Transverse colon (tissue), 4 donors: ENCODE results near the gene RGS9BP. TPM values are rescaled to one million over a fixed set of nuclear protein-coding genes. Genes with fewer than 3 reads are reported as not detected.

Experiments used
- DNase-seq: peaks from one replicate; pipeline ENCODE4 v3.0.0-alpha.2; 2019
- H3K27ac ChIP-seq, 4 donors: fragments of 200-600 bp; sonication (generic); 2 replicates each; pipeline ENCODE4 v1.5.1; 2016 to 2018; ENCODE audit warnings: inconsistent platforms in 4 of 4
- H3K27me3 ChIP-seq: fragments of 200-600 bp; sonication (generic); 2 replicates; pipeline ENCODE4 v1.5.1; 2017; ENCODE audit warnings: inconsistent platforms
- H3K36me3 ChIP-seq, 4 donors: fragments of 200-600 bp; sonication (generic); 2 replicates each; pipeline ENCODE4 v1.5.1; 2017 to 2019; ENCODE audit warnings: inconsistent platforms in 4 of 4
- H3K4me1 ChIP-seq, 4 donors: fragments of 200-600 bp; sonication (generic); 2 replicates each; pipeline ENCODE4 v1.5.1; 2017 to 2020; ENCODE audit warnings: inconsistent platforms in 4 of 4
- H3K4me3 ChIP-seq, 4 donors: fragments of 200-600 bp; sonication (generic); 1 replicate in 1 of 4; 2 replicates in 3 of 4; pipeline versions ENCODE4 v1.5.1 to v1.6.1; 2017 to 2019; ENCODE audit warnings: inconsistent platforms in 4 of 4
- H3K9me3 ChIP-seq, 2 donors: fragments of 200-600 bp; sonication (generic); 2 replicates each; pipeline ENCODE4 v1.5.1; 2017 to 2019; ENCODE audit warnings: inconsistent platforms in 2 of 2
- CTCF ChIP-seq, 5 experiments: fragments of 200-600 bp in 3 of 5; fragments of 450-650 bp in 2 of 5; sonication (generic) in 3 of 5; IDR thresholded peaks; 1 replicate in 2 of 5; 2 replicates in 3 of 5; pipeline ENCODE4 v1.5.1; 2016 to 2017; ENCODE audit warnings: antibody characterized with exemption in 5 of 5, inconsistent platforms in 3 of 5, mild to moderate bottlenecking in 2 of 5, moderate library complexity in 1 of 5
- EP300 ChIP-seq: sonication (generic); formaldehyde crosslinking; IDR thresholded peaks from one replicate; pipeline ENCODE4 v1.6.1; 2017; ENCODE audit warnings: antibody characterized with exemption, low read depth
- POLR2A ChIP-seq: fragments of 450-650 bp; IDR thresholded peaks from one replicate; pipeline ENCODE4 v1.6.1; 2016; ENCODE audit warnings: antibody characterized with exemption, mild to moderate bottlenecking, moderate library complexity
- POLR2AphosphoS5 ChIP-seq, 3 donors: sonication (generic); formaldehyde crosslinking; IDR thresholded peaks; one replicate each; pipeline ENCODE4 v1.6.1; 2016; ENCODE audit warnings: antibody characterized with exemption in 3 of 3
- WGBS, 2 donors: methylation state at CpG; one replicate each; pipeline ENCODE4 v1.1.5; 2018; ENCODE audit warnings: low coverage in 1 of 2; 5-methylcytosine and 5-hydroxymethylcytosine counted together
- in situ Hi-C, 4 donors: fragments of 200-750 bp; cut with MboI; loops; one replicate each; pipeline versions ENCODE4 v1.15.0 to v1.15.1; 2017; ENCODE audit warnings: low sequenced_read_pairs in 3 of 4, low pct_ligation_motif_present in 1 of 4, low pct_unique_long_range_greater_than_20kb in 1 of 4
- intact Hi-C: fragments of 100-400 bp; cut with DNase I; formaldehyde crosslinking; loops from one replicate; pipeline ENCODE4 v1.15.1; 2023; ENCODE audit warnings: low total_unique reads
- total RNA-seq, 4 donors: library from RNA; depleted of rRNA; stranded (reverse); fragments of >200 nt; gene quantifications; one replicate each; pipeline ENCODE4 v1.1.0, GENCODE V29; 2016

Gene RGS9BP
- total RNA-seq, 4 donors from 2014 or later: 0.14 to 0.60 (median 0.16) TPM; not detected in 1

GRCh38 chr19:32680986-32681385 is 5.3 kb downstream of the RGS9BP start:
- WGBS, 2 donors: 57 to 76% methylated on average over 1 to 2 of the region's 2 CpGs
- TF ChIP-seq EP300: no peak
- no peak for TF ChIP-seq CTCF (IDR thresholded peaks at IDR 0.05)
- TF ChIP-seq POLR2AphosphoS5 (IDR thresholded peaks at IDR 0.05): no peak
- TF ChIP-seq POLR2A: no peak
- H3K27ac ChIP-seq: no peak overlapping the region
- intact Hi-C loops: no loop called here
- peaks cover 29% of the 10 kb centered on the region for H3K27me3 ChIP-seq
- peaks cover 2 to 9% (median 6%) of the 10 kb centered on the region in 4 donors for H3K4me1 ChIP-seq
- in situ Hi-C loops: loop anchor here in 1 of 4 donors (10.0 kb wide), 1 partner anchor 284 kb away; no protein-coding TSS in a partner anchor
- no peak for DNase-seq
- no peaks in the 10 kb centered on the region for H3K9me3 ChIP-seq
- no peaks in the 10 kb centered on the region for H3K36me3 ChIP-seq
- no peak overlapping the region for H3K4me3 ChIP-seq

GRCh38 chr19:32682317-32682716 is 6.7 kb downstream of the RGS9BP start:
- Histone ChIP-seq H3K9me3 (no peaks in the 10 kb centered on the region), H3K27ac (no peak overlapping the region), H3K36me3 (no peaks in the 10 kb centered on the region), H3K4me3 (no peak overlapping the region), H3K4me1 (no peaks in the 10 kb centered on the region), H3K27me3 (peaks cover 15% of the 10 kb centered on the region)
- intact Hi-C loops: no loop called here
- no peak for TF ChIP-seq POLR2AphosphoS5 (IDR thresholded peaks at IDR 0.05)
- TF ChIP-seq EP300: no peak
- no peak for TF ChIP-seq CTCF (IDR thresholded peaks at IDR 0.05)
- no peak for TF ChIP-seq POLR2A
- no peak for DNase-seq
- in situ Hi-C loops: loop anchor here in 1 of 4 donors (10.0 kb wide), 1 partner anchor 282 kb away; no protein-coding TSS in a partner anchor
- 61 to 80% methylated on average over 2 to 4 of the region's 4 CpGs for WGBS, 2 donors

GRCh38 chr19:32686847-32687475 is 11.3 kb downstream of the RGS9BP start:
- Histone ChIP-seq H3K4me1 (peaks cover 9 to 14% (median 13%) of the 10 kb centered on the region in 4 donors), H3K4me3 (no peak overlapping the region), H3K27me3 (no peaks in the 10 kb centered on the region), H3K36me3 (no peaks in the 10 kb centered on the region), H3K9me3 (no peaks in the 10 kb centered on the region), H3K27ac (no peak overlapping the region)
- 75 to 81% methylated on average over 3 to 6 of the region's 6 CpGs for WGBS, 2 donors
- no peak for DNase-seq
- in situ Hi-C loops: loop anchor here in 1 of 4 donors (10.0 kb wide), 1 partner anchor 278 kb away; no protein-coding TSS in a partner anchor
- intact Hi-C loops: no loop called here
- no peak for TF ChIP-seq POLR2A
- TF ChIP-seq CTCF (IDR thresholded peaks at IDR 0.05): no peak
- TF ChIP-seq EP300: no peak
- TF ChIP-seq POLR2AphosphoS5 (IDR thresholded peaks at IDR 0.05): no peak

- no peak for DNase-seq
- Histone ChIP-seq H3K36me3 (no peaks in the 10 kb centered on the region), H3K9me3 (no peaks in the 10 kb centered on the region), H3K27ac (no peak overlapping the region), H3K4me1 (peaks cover 9 to 18% (median 17%) of the 10 kb centered on the region in 4 donors), H3K4me3 (no peak overlapping the region), H3K27me3 (no peaks in the 10 kb centered on the region)
- WGBS, 2 donors: 89% methylated on average over 4 of the region's 4 CpGs; no CpG with 5 or more reads in 1 of the 2 donors
- no peak for TF ChIP-seq CTCF (IDR thresholded peaks at IDR 0.05)
- no peak for TF ChIP-seq POLR2A
- no peak for TF ChIP-seq POLR2AphosphoS5 (IDR thresholded peaks at IDR 0.05)
- TF ChIP-seq EP300: no peak
- in situ Hi-C loops: loop anchor here in 1 of 4 donors (10.0 kb wide), 1 partner anchor 277 kb away; no protein-coding TSS in a partner anchor
- intact Hi-C loops: no loop called here
These were observed 12.0 kb downstream of the RGS9BP start for GRCh38 chr19:32687681-32688080.
